H1 (cell line): ENCODE results near the gene LRRC4C. TPM values are rescaled to one million over a fixed set of nuclear protein-coding genes. Genes with fewer than 3 reads are reported as not detected.

Source experiments
- CTCF ChIA-PET: fragments of 300-600 bp; sonication (Branson Sonifier 250); formaldehyde crosslinking; loops from one replicate; lab custom pipeline; 2021; ENCODE audit not compliant: partially characterized antibody; lab: Charles Lee
- POLR2A ChIA-PET: fragments of 300-600 bp; sonication (Branson Sonifier 250); formaldehyde crosslinking; loops from one replicate; lab custom pipeline; 2021; ENCODE audit warnings: inconsistent platforms; ENCODE audit not compliant: partially characterized antibody; lab: Charles Lee
- DNase-seq, 2 experiments: peaks; one replicate each; pipeline versions ENCODE4 v3.0.0 to v3.0.0-alpha.2; 2010 to 2022; ENCODE audit warnings: low spot score in 2 of 2, low read depth in 1 of 2, mixed read lengths in 1 of 2
- FAIRE-seq: peaks from 2 replicates; lab custom pipeline; 2011; peaks lifted over from hg19 to GRCh38; lab: Jason Lieb, UNC
- H2AFZ ChIP-seq: 2 replicates; pipeline ENCODE4 v1.8.1; 2012; ENCODE audit warnings: low read length, inconsistent platforms
- H2AK5ac ChIP-seq: 2 replicates; pipeline ENCODE4 v1.6.1; 2013; ENCODE audit warnings: low read depth, low read length
- H2BK120ac ChIP-seq: replicated peaks from 2 replicates; pipeline ENCODE3; 2013; ENCODE audit warnings: low read depth, low read length, inconsistent platforms
- H2BK12ac ChIP-seq: 2 replicates; pipeline ENCODE4 v1.6.1; 2013; ENCODE audit warnings: low read depth, low read length
- H2BK15ac ChIP-seq: 2 replicates; pipeline ENCODE4 v1.6.1; 2013; ENCODE audit warnings: low read length
- H2BK20ac ChIP-seq: 2 replicates; pipeline ENCODE4 v1.6.1; 2013; ENCODE audit warnings: low read length
- H2BK5ac ChIP-seq: 2 replicates; pipeline ENCODE4 v1.6.1; 2013; ENCODE audit warnings: low read depth, low read length
- H3K14ac ChIP-seq: 2 replicates; pipeline ENCODE4 v1.6.1; 2013; ENCODE audit warnings: inconsistent platforms; ENCODE audit not compliant: insufficient read length
- H3K18ac ChIP-seq: 2 replicates; pipeline ENCODE4 v1.6.1; 2013; ENCODE audit warnings: low read length; ENCODE audit errors: extremely low read depth
- H3K23ac ChIP-seq: 2 replicates; pipeline ENCODE4 v1.6.1; 2013; ENCODE audit warnings: inconsistent platforms; ENCODE audit not compliant: insufficient read length
- H3K23me2 ChIP-seq: 2 replicates; pipeline ENCODE4 v1.6.1; 2013; ENCODE audit warnings: low read depth, low read length
- H3K27ac ChIP-seq: 2 replicates; pipeline ENCODE4 v1.6.1; 2011; ENCODE audit warnings: low read depth, low read length, inconsistent platforms
- H3K27me3 ChIP-seq, 4 experiments: replicated peaks in 1 of 4; 1 replicate in 1 of 4; 2 replicates in 3 of 4; pipeline versions ENCODE4 v1.6.1 to v1.8.1; 2011 to 2013; ENCODE audit warnings: low read length in 3 of 4, mild to moderate bottlenecking in 3 of 4, inconsistent platforms in 2 of 4, mixed read lengths in 2 of 4, moderate library complexity in 1 of 4; ENCODE audit not compliant: control insufficient read depth in 3 of 4, insufficient read depth in 3 of 4; ENCODE audit errors: extremely low read depth in 1 of 4
- H3K36me3 ChIP-seq, 4 experiments: 2 replicates each; pipeline versions ENCODE4 v1.6.1 to v1.8.1; 2011 to 2013; ENCODE audit warnings: mild to moderate bottlenecking in 4 of 4, low read length in 3 of 4, moderate library complexity in 2 of 4, control low read depth in 1 of 4, inconsistent platforms in 1 of 4; ENCODE audit not compliant: insufficient read depth in 4 of 4, control insufficient read depth in 2 of 4
- H3K4ac ChIP-seq: replicated peaks from 2 replicates; pipeline ENCODE3; 2013; ENCODE audit warnings: low read length, low read depth, mixed read lengths, inconsistent platforms; ENCODE audit not compliant: insufficient read length
- H3K4me1 ChIP-seq, 4 experiments: replicated peaks in 1 of 4; 1 replicate in 1 of 4; 2 replicates in 3 of 4; pipeline versions ENCODE4 v1.6.1 to v1.8.1; 2011 to 2013; ENCODE audit warnings: low read length in 3 of 4, inconsistent platforms in 2 of 4, mixed read lengths in 1 of 4; ENCODE audit not compliant: insufficient read depth in 4 of 4, control insufficient read depth in 3 of 4
- H3K4me2 ChIP-seq, 2 experiments: 2 replicates each; pipeline versions ENCODE4 v1.6.1 to v1.8.1; 2011 to 2013; ENCODE audit warnings: low read depth in 2 of 2, low read length in 2 of 2, control low read depth in 1 of 2, inconsistent platforms in 1 of 2, mild to moderate bottlenecking in 1 of 2; ENCODE audit not compliant: insufficient read depth in 1 of 2
- H3K4me3 ChIP-seq, 4 experiments: fragments of 200-600, 300-600 bp in 1 of 4; sonication (generic), shearing (Covaris generic), sonication (Bioruptor Twin) in 1 of 4; 2 replicates each; pipeline versions ENCODE4 v1.5.1 to v1.8.1; 2011 to 2016; ENCODE audit warnings: low read length in 4 of 4, low read depth in 3 of 4, control low read depth in 2 of 4, inconsistent platforms in 2 of 4, mild to moderate bottlenecking in 2 of 4, mixed read lengths in 1 of 4, moderate library complexity in 1 of 4; ENCODE audit not compliant: insufficient read depth in 2 of 4; ENCODE audit errors: extremely low read depth in 1 of 4
- H3K56ac ChIP-seq: replicated peaks from 2 replicates; pipeline ENCODE3; 2013; ENCODE audit warnings: low read depth, mild to moderate bottlenecking, mixed read lengths, low read length, inconsistent platforms; ENCODE audit not compliant: insufficient read length
- H3K79me1 ChIP-seq: 2 replicates; pipeline ENCODE4 v1.6.1; 2013; ENCODE audit warnings: low read depth, low read length, control low read depth
- H3K79me2 ChIP-seq, 2 experiments: 2 replicates each; pipeline versions ENCODE4 v1.6.1 to v1.8.1; 2012 to 2013; ENCODE audit warnings: low read length in 2 of 2, mild to moderate bottlenecking in 2 of 2, inconsistent platforms in 1 of 2; ENCODE audit not compliant: insufficient read depth in 2 of 2, control insufficient read depth in 1 of 2
- H3K9ac ChIP-seq, 4 experiments: replicated peaks in 1 of 4; 1 replicate in 1 of 4; 2 replicates in 3 of 4; pipeline versions ENCODE4 v1.6.1 to v1.8.1; 2011 to 2013; ENCODE audit warnings: low read depth in 3 of 4, low read length in 3 of 4, control low read depth in 2 of 4, mild to moderate bottlenecking in 2 of 4, moderate library complexity in 2 of 4, inconsistent platforms in 1 of 4; ENCODE audit errors: extremely low read depth in 1 of 4
- H3K9me3 ChIP-seq, 2 experiments: 2 replicates each; pipeline versions ENCODE4 v1.6.1 to v1.8.1; 2012 to 2013; ENCODE audit warnings: mild to moderate bottlenecking in 2 of 2, moderate library complexity in 2 of 2, control low read depth in 1 of 2, inconsistent platforms in 1 of 2, low read depth in 1 of 2, low read length in 1 of 2, mixed read lengths in 1 of 2; ENCODE audit not compliant: insufficient read depth in 2 of 2
- H4K20me1 ChIP-seq, 2 experiments: replicated peaks in 1 of 2; 2 replicates each; pipeline versions ENCODE3 to v1.8.1; 2011 to 2013; ENCODE audit warnings: inconsistent platforms in 2 of 2, low read length in 2 of 2, mild to moderate bottlenecking in 1 of 2; ENCODE audit not compliant: insufficient read depth in 2 of 2, control insufficient read depth in 1 of 2
- H4K5ac ChIP-seq: 2 replicates; pipeline ENCODE4 v1.6.1; 2013; ENCODE audit warnings: low read length, low read depth, mixed read lengths, inconsistent platforms; ENCODE audit not compliant: insufficient read length
- H4K8ac ChIP-seq: 2 replicates; pipeline ENCODE4 v1.8.0; 2013; ENCODE audit warnings: mild to moderate bottlenecking, moderate library complexity, low read length, inconsistent platforms; ENCODE audit not compliant: insufficient read depth; ENCODE audit errors: extremely low read depth
- H4K91ac ChIP-seq: replicated peaks from 2 replicates; pipeline ENCODE3; 2013; ENCODE audit warnings: low read length, mixed read lengths, inconsistent platforms; ENCODE audit not compliant: insufficient read length
- BRCA1 ChIP-seq: IDR thresholded peaks from 2 replicates; pipeline ENCODE4 v1.6.1; 2012; ENCODE audit warnings: low read depth, low read length, improper control_type of control experiment
- CHD1 ChIP-seq: IDR thresholded peaks from 2 replicates; pipeline ENCODE4 v1.6.1; 2012; ENCODE audit warnings: low read depth, low read length, improper control_type of control experiment
- GTF2F1 ChIP-seq: IDR thresholded peaks from 2 replicates; pipeline ENCODE4 v1.6.1; 2012; ENCODE audit warnings: low read depth, low read length, improper control_type of control experiment, borderline replicate concordance
- HDAC6 ChIP-seq: IDR thresholded peaks from one replicate; pipeline ENCODE4 v1.7.1; 2012; ENCODE audit warnings: low read depth, mild to moderate bottlenecking, inconsistent platforms, low read length, moderate library complexity
- KDM4A ChIP-seq: IDR thresholded peaks from one replicate; pipeline ENCODE4 v1.7.1; 2012; ENCODE audit warnings: low read depth, mild to moderate bottlenecking, moderate library complexity, low read length, inconsistent platforms; ENCODE audit not compliant: severe bottlenecking
- NANOG ChIP-seq: IDR thresholded peaks from 2 replicates; pipeline ENCODE4 v1.6.1; 2011; ENCODE audit warnings: low read length, low read depth, mild to moderate bottlenecking, inconsistent platforms; ENCODE audit not compliant: insufficient read depth, poor library complexity, severe bottlenecking
- PHF8 ChIP-seq: fragments of 200-600 bp; sonication (generic); conservative IDR thresholded peaks from 2 replicates; pipeline ENCODE4 v1.7.1; 2012; ENCODE audit warnings: low read depth, mild to moderate bottlenecking, inconsistent platforms, low read length, moderate library complexity
- POLR2AphosphoS5 ChIP-seq: IDR thresholded peaks from 2 replicates; pipeline ENCODE4 v1.6.1; 2011; ENCODE audit warnings: low read depth, low read length
- RBBP5 ChIP-seq: IDR thresholded peaks from 2 replicates; pipeline ENCODE4 v1.7.1; 2012; ENCODE audit warnings: low read depth, mild to moderate bottlenecking, inconsistent platforms, low read length, moderate library complexity, borderline replicate concordance
- RFX5 ChIP-seq: IDR thresholded peaks from 2 replicates; pipeline ENCODE4 v1.6.1; 2011; ENCODE audit warnings: low read depth, low read length, improper control_type of control experiment, borderline replicate concordance
- SIX5 ChIP-seq: IDR thresholded peaks from 2 replicates; pipeline ENCODE4 v1.6.1; 2011; ENCODE audit warnings: mild to moderate bottlenecking, low read depth, low read length
- TAF1 ChIP-seq: IDR thresholded peaks from 2 replicates; pipeline ENCODE4 v1.6.1; 2011; ENCODE audit warnings: mild to moderate bottlenecking, low read depth, low read length
- TAF7 ChIP-seq: optimal IDR thresholded peaks from 2 replicates; pipeline ENCODE3; 2011; ENCODE audit warnings: low read depth, mild to moderate bottlenecking, inconsistent platforms, low read length, moderate library complexity, borderline replicate concordance
- TCF12 ChIP-seq: IDR thresholded peaks from 2 replicates; pipeline ENCODE4 v1.6.1; 2011; ENCODE audit warnings: low read depth, mild to moderate bottlenecking, low read length
- TEAD4 ChIP-seq: IDR thresholded peaks from 2 replicates; pipeline ENCODE4 v1.6.1; 2012; ENCODE audit warnings: low read depth, low read length, inconsistent platforms, mixed read lengths
- ZNF274 ChIP-seq: IDR thresholded peaks from 2 replicates; pipeline ENCODE4 v1.7.0; 2012; ENCODE audit warnings: low read length, borderline replicate concordance; ENCODE audit errors: extremely low read depth
- WGBS, 2 experiments: shearing (Covaris generic) in 1 of 2; methylation state at CpG; one replicate each; pipeline versions ENCODE4 v1.1.6 to v1.1.7; 2013 to 2015; ENCODE audit warnings: low lambda C conversion rate in 2 of 2, mixed read lengths in 2 of 2, inconsistent platforms in 1 of 2, low coverage in 1 of 2, missing lambda C conversion rate in 1 of 2; ENCODE audit not compliant: insufficient replicate concordance in 2 of 2, insufficient coverage in 1 of 2, insufficient read length in 1 of 2; ENCODE audit errors: extremely low coverage in 1 of 2, missing lambda C conversion rate in 1 of 2; 5-methylcytosine and 5-hydroxymethylcytosine counted together
- polyA plus RNA-seq, 7 experiments: library from polyadenylated mRNA; depleted of rRNA in 3 of 7; stranded (reverse) in 5 of 7; unstranded in 2 of 7; fragments of >200 nt in 5 of 7; fragments of 200-250 nt in 2 of 7; gene quantifications; 1 replicate in 5 of 7; 2 replicates in 1 of 7; 4 replicates in 1 of 7; pipeline versions ENCODE4 v1.2.1 to v1.2.3, GENCODE V29; 2011 to 2013; ENCODE audit warnings: missing spikeins in 2 of 7, mixed read lengths in 2 of 7
- total RNA-seq: library from RNA; stranded (reverse); fragmentation: NEBNext Ultra II Directional; extraction: Animal tissue kit (Norgen Biotek cat#: 25700); gene quantifications from 2 replicates; pipeline ENCODE4 v1.2.1, GENCODE V29; 2021

Gene LRRC4C
- total and polyA plus RNA-seq, 2 of the 8 experiments (the other 6 are each of a cell fraction or from before 2014, with no cell fraction given): 0.23 to 2.2 TPM

DNA sequence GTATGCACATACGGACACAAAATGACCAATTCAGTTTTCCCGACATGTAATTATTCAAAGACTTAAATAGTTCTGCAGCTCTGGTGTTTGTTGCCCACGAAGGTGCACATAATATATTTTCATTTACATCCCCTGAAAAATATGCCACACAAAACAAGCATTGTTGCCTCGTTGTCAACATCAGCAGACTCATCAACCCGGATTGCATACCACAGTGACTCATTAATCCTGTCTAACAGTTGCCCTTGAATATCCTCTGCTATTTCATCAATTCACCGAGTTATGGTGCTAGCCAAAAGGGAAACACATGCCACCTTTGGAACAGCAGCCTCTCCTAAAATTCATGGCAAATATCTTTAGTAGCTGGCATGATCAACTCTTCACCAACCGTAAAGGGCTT, 582.2 kb downstream of the LRRC4C start:
- Histone ChIP-seq H2BK5ac (no peak overlapping the region), H3K4me3 (no peak overlapping the region), H3K23me2 (no peaks in the 10 kb centered on the region), H3K4me2 (no peak overlapping the region), H3K18ac (no peak overlapping the region), H2AFZ (no peak overlapping the region), H3K9me3 (no peaks in the 10 kb centered on the region), H3K79me1 (no peaks in the 10 kb centered on the region), H3K56ac (no peak overlapping the region), H2BK12ac (no peak overlapping the region), H3K9ac (no peak overlapping the region), H2BK120ac (no peak overlapping the region), H3K14ac (no peak overlapping the region), H3K36me3 (no peaks in the 10 kb centered on the region), H3K4ac (no peak overlapping the region), H2AK5ac (no peak overlapping the region), H4K91ac (no peak overlapping the region), H3K4me1 (no peaks in the 10 kb centered on the region), H4K5ac (no peak overlapping the region), H3K23ac (no peak overlapping the region), H3K27me3 (no peaks in the 10 kb centered on the region), H2BK20ac (no peak overlapping the region), H4K8ac (no peak overlapping the region), H3K27ac (no peak overlapping the region), H3K79me2 (no peaks in the 10 kb centered on the region), H2BK15ac (no peak overlapping the region), H4K20me1 (no peaks in the 10 kb centered on the region)
- WGBS, 2 experiments: 86% methylated on average over 7 of the region's 7 CpGs; no CpG with 5 or more reads in 1 of the 2 experiments
- no peak for FAIRE-seq
- CTCF ChIA-PET: interaction anchor here (0.6 to 1.8 kb wide), 2 partner anchors 324 to 1457 kb away, joined by 3 read pairs; no protein-coding TSS in a partner anchor
- POLR2A ChIA-PET: no interaction called here
- no peak for DNase-seq
- TF ChIP-seq HDAC6 (no peak), TAF7 (no peak), TEAD4 (no peak), RBBP5 (no peak), PHF8 (no peak), POLR2AphosphoS5 (no peak), SIX5 (no peak), NANOG (no peak), ZNF274 (no peak), GTF2F1 (no peak), TCF12 (no peak), CHD1 (no peak), RFX5 (no peak), KDM4A (no peak), BRCA1 (no peak), TAF1 (no peak)
